ENCODE measurements around the gene TNFAIP8L3.

- TF ChIP-seq RAD21 (IDR thresholded peaks at IDR 0.05): no peak
- TF ChIP-seq, protein P1, sequence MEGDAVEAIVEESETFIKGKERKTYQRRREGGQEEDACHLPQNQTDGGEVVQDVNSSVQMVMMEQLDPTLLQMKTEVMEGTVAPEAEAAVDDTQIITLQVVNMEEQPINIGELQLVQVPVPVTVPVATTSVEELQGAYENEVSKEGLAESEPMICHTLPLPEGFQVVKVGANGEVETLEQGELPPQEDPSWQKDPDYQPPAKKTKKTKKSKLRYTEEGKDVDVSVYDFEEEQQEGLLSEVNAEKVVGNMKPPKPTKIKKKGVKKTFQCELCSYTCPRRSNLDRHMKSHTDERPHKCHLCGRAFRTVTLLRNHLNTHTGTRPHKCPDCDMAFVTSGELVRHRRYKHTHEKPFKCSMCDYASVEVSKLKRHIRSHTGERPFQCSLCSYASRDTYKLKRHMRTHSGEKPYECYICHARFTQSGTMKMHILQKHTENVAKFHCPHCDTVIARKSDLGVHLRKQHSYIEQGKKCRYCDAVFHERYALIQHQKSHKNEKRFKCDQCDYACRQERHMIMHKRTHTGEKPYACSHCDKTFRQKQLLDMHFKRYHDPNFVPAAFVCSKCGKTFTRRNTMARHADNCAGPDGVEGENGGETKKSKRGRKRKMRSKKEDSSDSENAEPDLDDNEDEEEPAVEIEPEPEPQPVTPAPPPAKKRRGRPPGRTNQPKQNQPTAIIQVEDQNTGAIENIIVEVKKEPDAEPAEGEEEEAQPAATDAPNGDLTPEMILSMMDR (IDR thresholded peaks at IDR 0.05; ENCODE audit: low read depth, low read length, missing input control): no peak
- TF ChIP-seq, protein P2, sequence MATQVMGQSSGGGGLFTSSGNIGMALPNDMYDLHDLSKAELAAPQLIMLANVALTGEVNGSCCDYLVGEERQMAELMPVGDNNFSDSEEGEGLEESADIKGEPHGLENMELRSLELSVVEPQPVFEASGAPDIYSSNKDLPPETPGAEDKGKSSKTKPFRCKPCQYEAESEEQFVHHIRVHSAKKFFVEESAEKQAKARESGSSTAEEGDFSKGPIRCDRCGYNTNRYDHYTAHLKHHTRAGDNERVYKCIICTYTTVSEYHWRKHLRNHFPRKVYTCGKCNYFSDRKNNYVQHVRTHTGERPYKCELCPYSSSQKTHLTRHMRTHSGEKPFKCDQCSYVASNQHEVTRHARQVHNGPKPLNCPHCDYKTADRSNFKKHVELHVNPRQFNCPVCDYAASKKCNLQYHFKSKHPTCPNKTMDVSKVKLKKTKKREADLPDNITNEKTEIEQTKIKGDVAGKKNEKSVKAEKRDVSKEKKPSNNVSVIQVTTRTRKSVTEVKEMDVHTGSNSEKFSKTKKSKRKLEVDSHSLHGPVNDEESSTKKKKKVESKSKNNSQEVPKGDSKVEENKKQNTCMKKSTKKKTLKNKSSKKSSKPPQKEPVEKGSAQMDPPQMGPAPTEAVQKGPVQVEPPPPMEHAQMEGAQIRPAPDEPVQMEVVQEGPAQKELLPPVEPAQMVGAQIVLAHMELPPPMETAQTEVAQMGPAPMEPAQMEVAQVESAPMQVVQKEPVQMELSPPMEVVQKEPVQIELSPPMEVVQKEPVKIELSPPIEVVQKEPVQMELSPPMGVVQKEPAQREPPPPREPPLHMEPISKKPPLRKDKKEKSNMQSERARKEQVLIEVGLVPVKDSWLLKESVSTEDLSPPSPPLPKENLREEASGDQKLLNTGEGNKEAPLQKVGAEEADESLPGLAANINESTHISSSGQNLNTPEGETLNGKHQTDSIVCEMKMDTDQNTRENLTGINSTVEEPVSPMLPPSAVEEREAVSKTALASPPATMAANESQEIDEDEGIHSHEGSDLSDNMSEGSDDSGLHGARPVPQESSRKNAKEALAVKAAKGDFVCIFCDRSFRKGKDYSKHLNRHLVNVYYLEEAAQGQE (IDR thresholded peaks at IDR 0.05): no peak
- no peak for TF ChIP-seq ZBTB33 (IDR thresholded peaks at IDR 0.05)
- TF ChIP-seq, protein P3, sequence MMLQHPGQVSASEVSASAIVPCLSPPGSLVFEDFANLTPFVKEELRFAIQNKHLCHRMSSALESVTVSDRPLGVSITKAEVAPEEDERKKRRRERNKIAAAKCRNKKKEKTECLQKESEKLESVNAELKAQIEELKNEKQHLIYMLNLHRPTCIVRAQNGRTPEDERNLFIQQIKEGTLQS (IDR thresholded peaks at IDR 0.05): no peak
- TF ChIP-seq SP1 (IDR thresholded peaks at IDR 0.05): peak; percentile 20
- no peak for TF ChIP-seq NR2F2 (IDR thresholded peaks at IDR 0.05)
- TF ChIP-seq JUND (IDR thresholded peaks at IDR 0.05): no peak
- TF ChIP-seq, protein P4, sequence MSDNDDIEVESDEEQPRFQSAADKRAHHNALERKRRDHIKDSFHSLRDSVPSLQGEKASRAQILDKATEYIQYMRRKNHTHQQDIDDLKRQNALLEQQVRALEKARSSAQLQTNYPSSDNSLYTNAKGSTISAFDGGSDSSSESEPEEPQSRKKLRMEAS (IDR thresholded peaks at IDR 0.05): no peak
- TF ChIP-seq TAF1 (conservative IDR thresholded peaks at IDR 0.05): no peak
- TF ChIP-seq FOXA1 (IDR thresholded peaks at IDR 0.05): no peak
- peak; percentile 10 to 38 for TF ChIP-seq RXRA (IDR thresholded peaks at IDR 0.05)
- TF ChIP-seq GABPA (IDR thresholded peaks at IDR 0.05 in 1 of 2, conservative IDR thresholded peaks at IDR 0.05 in 1 of 2): no peak
Measured at GRCh38 chr15:51046799-51047449, 47.8 kb downstream of the TNFAIP8L3 start.

All from liver (tissue), 3 donors.